GM12878 (cell line): ENCODE data around the gene SEMA5A.

ENCODE experiments used
- CTCF ChIP-seq, 3 experiments: IDR thresholded peaks in 2 of 3; conservative IDR thresholded peaks in 1 of 3; 2 replicates each; pipeline ENCODE4 v1.5.1; 2011; ENCODE audit warnings: low read depth in 3 of 3, low read length in 3 of 3, mild to moderate bottlenecking in 3 of 3, control low read depth in 2 of 3, moderate library complexity in 2 of 3, inconsistent platforms in 1 of 3, mixed read lengths in 1 of 3; ENCODE audit not compliant: control insufficient read depth in 2 of 3, insufficient read depth in 1 of 3; ENCODE audit errors: extremely low read depth in 1 of 3
- ESRRA ChIP-seq: IDR thresholded peaks from 2 replicates; pipeline ENCODE4 v1.6.1; 2012; ENCODE audit warnings: mild to moderate bottlenecking, low read length, improper control_type of control experiment
- TF ChIP-seq, protein P1 (sequence below): IDR thresholded peaks from 2 replicates; pipeline ENCODE4 v1.6.1; 2011; ENCODE audit warnings: mild to moderate bottlenecking, low read depth, low read length, moderate library complexity; ENCODE audit not compliant: insufficient replicate concordance

GRCh38 chr5:9572246-9572645 lies 26.4 kb upstream of the SEMA5A start:
- TF ChIP-seq CTCF (IDR thresholded peaks at IDR 0.05 in 2 of 3, conservative IDR thresholded peaks at IDR 0.05 in 1 of 3; ENCODE audit: control insufficient read depth in 2 of 3, extremely low read depth in 1 of 3, insufficient read depth in 1 of 3, low read depth in 3 of 3, low read length in 3 of 3) (no peak), ESRRA (no peak)
- TF ChIP-seq, protein P1, sequence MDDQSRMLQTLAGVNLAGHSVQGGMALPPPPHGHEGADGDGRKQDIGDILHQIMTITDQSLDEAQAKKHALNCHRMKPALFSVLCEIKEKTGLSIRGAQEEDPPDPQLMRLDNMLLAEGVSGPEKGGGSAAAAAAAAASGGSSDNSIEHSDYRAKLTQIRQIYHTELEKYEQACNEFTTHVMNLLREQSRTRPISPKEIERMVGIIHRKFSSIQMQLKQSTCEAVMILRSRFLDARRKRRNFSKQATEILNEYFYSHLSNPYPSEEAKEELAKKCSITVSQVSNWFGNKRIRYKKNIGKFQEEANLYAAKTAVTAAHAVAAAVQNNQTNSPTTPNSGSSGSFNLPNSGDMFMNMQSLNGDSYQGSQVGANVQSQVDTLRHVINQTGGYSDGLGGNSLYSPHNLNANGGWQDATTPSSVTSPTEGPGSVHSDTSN: no peak
